ENCODE data around the gene PPP1R1C. TPM values are rescaled to one million over a fixed set of nuclear protein-coding genes. Genes with fewer than 3 reads are reported as not detected.

The PPP1R1C gene
- total RNA-seq, 1 experiment from 2014 or later = 4.0 TPM

- Histone ChIP-seq H2BK15ac (ENCODE audit: low read depth, low read length) (no peak overlapping the region), H3K4me1 (ENCODE audit: insufficient read depth, low read length) (no peaks in the 10 kb centered on the region), H2BK12ac (ENCODE audit: insufficient read length, low read depth, low read length) (no peak overlapping the region), H3T11ph (ENCODE audit: low read length) (no peak overlapping the region), H3K18ac (ENCODE audit: insufficient read length, low read depth, low read length) (no peak overlapping the region), H3K9ac (ENCODE audit: extremely low read depth, insufficient read length, low read length) (no peak overlapping the region), H3K27ac (ENCODE audit: insufficient read length, low read depth, low read length) (no peak overlapping the region), H2AK5ac (ENCODE audit: insufficient read length, low read length) (no peak overlapping the region), H2AFZ (ENCODE audit: low read length) (no peak overlapping the region), H3K79me2 (ENCODE audit: insufficient read depth, low read length) (no peaks in the 10 kb centered on the region), H2BK5ac (ENCODE audit: insufficient read length, low read length) (no peak overlapping the region), H3K9me3 (ENCODE audit: control insufficient read depth, low read depth, low read length) (no peaks in the 10 kb centered on the region), H3K4ac (ENCODE audit: low read depth, low read length) (no peak overlapping the region), H3K79me1 (ENCODE audit: insufficient read depth, low read depth, low read length, poor library complexity, severe bottlenecking) (no peaks in the 10 kb centered on the region), H4K8ac (replicated peaks; ENCODE audit: insufficient read length, low read depth, low read length) (no peak overlapping the region), H4K20me1 (ENCODE audit: control insufficient read depth, insufficient read depth, insufficient read length) (no peaks in the 10 kb centered on the region), H3K23me2 (ENCODE audit: insufficient read length, low read depth, low read length, poor library complexity, severe bottlenecking) (no peaks in the 10 kb centered on the region), H2BK20ac (ENCODE audit: low read depth, low read length, poor library complexity, severe bottlenecking) (no peak overlapping the region), H3K14ac (ENCODE audit: insufficient read depth, low read length) (no peak overlapping the region), H2BK120ac (ENCODE audit: low read depth, low read length, poor library complexity, severe bottlenecking) (no peak overlapping the region), H4K5ac (ENCODE audit: insufficient read length, low read depth, low read length) (no peak overlapping the region), H3K4me2 (ENCODE audit: insufficient read depth, insufficient read length, low read length) (no peak overlapping the region), H3K56ac (ENCODE audit: insufficient read length, low read depth, low read length) (no peak overlapping the region), H4K91ac (ENCODE audit: insufficient read length, low read depth, low read length) (no peak overlapping the region), H3K27me3 (ENCODE audit: insufficient read depth, low read length) (no peaks in the 10 kb centered on the region), H3K23ac (ENCODE audit: insufficient read length, low read depth, low read length) (no peak overlapping the region)
- Mint-ChIP-seq H3K9me3 (no peaks in the 10 kb centered on the region), H3K27ac (no peak overlapping the region; a peak in 1 of 7 replicates), H3K27me3 (ENCODE audit: low read depth) (no peaks in the 10 kb centered on the region; the same call in 1 of the 2 replicates), H3K4me3 (no peak overlapping the region), H3K36me3 (ENCODE audit: insufficient read depth in 1 of 3, low read depth in 3 of 3) (no peaks in the 10 kb centered on the region), H3K4me1 (no peaks in the 10 kb centered on the region)
- TF ChIP-seq CTCF (conservative IDR thresholded peaks at IDR 0.05) = no peak
- no peak for DNase-seq
- WGBS (ENCODE audit: extremely low coverage, insufficient read length, low lambda C conversion rate) = no CpG with 5 or more reads among the region's 5 CpGs
Measured at GRCh38 chr2:181977661-181978350, 7.8 kb upstream of the PPP1R1C start.
